ENCODE data around the gene GPX6. TPM values are rescaled to one million over a fixed set of nuclear protein-coding genes. Genes with fewer than 3 reads are reported as not detected.

Gene GPX6
- total RNA-seq, 4 donors from 2014 or later = not detected

DNA sequence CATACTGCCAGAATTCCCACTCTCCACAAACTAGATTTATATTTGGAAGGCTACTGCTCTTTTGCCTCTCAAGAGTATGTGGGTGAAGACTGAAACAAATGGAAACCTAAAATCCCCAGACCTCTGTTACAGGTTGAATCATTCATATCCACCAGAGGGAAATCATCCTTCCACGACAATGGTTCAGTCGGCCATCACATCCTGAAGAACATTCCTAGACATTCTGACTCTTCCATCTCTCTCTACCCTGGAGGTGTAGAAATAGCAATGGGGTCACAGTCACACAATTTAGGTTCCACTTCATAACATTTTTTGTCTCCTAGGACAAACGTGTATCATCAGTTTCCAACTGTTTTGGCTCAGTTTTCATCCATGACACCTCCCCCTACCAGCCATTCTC, 18.7 kb upstream of the GPX6 start:
- H3K36me3 ChIP-seq = no peaks in the 10 kb centered on the region
- H3K9me3 ChIP-seq = no peaks in the 10 kb centered on the region
- no peak for TF ChIP-seq POLR2A (IDR thresholded peaks at IDR 0.05)
- TF ChIP-seq, protein P1, sequence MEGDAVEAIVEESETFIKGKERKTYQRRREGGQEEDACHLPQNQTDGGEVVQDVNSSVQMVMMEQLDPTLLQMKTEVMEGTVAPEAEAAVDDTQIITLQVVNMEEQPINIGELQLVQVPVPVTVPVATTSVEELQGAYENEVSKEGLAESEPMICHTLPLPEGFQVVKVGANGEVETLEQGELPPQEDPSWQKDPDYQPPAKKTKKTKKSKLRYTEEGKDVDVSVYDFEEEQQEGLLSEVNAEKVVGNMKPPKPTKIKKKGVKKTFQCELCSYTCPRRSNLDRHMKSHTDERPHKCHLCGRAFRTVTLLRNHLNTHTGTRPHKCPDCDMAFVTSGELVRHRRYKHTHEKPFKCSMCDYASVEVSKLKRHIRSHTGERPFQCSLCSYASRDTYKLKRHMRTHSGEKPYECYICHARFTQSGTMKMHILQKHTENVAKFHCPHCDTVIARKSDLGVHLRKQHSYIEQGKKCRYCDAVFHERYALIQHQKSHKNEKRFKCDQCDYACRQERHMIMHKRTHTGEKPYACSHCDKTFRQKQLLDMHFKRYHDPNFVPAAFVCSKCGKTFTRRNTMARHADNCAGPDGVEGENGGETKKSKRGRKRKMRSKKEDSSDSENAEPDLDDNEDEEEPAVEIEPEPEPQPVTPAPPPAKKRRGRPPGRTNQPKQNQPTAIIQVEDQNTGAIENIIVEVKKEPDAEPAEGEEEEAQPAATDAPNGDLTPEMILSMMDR (IDR thresholded peaks at IDR 0.05) = no peak
- intact Hi-C loops (cut with DNase I) = no loop called here
- no peak overlapping the region for H3K27ac ChIP-seq
- no peak overlapping the region for H3K4me3 ChIP-seq (replicated peaks in 1 of 3)
- WGBS, 2 donors = 64 to 66% methylated on average over 3 of the region's 3 CpGs
- H3K4me1 ChIP-seq = no peaks in the 10 kb centered on the region
- no peaks in the 10 kb centered on the region for H3K27me3 ChIP-seq
- DNase-seq = no peak

DNA sequence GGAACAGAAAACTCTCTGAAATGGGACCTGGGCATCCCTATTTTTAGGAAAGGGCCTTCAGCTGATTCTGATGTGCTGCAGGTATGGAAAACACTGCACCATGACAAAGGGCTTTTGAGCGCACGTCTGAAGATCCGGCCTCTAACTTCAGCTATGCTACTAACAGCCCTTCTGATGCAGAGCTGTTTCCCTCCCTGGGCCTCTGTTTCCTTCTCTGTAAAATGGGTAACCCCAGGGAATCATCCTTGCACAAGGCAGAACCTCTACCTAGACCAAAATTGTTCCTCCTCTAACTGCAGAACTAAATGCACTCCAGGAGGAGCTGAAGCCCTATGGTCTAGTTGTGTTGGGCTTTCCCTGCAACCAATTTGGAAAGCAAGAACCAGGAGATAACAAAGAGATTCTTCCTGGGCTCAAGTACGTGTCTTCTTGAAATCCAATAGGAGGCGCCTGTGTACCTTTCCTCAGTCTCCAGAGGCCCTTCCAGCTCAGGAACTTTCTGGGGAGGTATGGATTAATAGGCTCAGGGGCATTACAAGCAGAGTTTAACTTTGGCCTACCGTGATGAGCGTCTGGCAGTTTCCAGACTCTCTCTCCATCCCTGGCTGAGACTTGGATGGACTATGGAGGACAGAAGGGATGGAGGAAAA, 16.0 kb upstream of the GPX6 start:
- intact Hi-C loops (cut with DNase I) = no loop called here
- Histone ChIP-seq H3K36me3 (no peaks in the 10 kb centered on the region), H3K4me1 (no peaks in the 10 kb centered on the region), H3K27ac (no peak overlapping the region), H3K9me3 (no peaks in the 10 kb centered on the region), H3K27me3 (no peaks in the 10 kb centered on the region), H3K4me3 (replicated peaks in 1 of 3) (no peak overlapping the region)
- TF ChIP-seq, protein P1 (IDR thresholded peaks at IDR 0.05) = no peak
- no peak for TF ChIP-seq POLR2A (IDR thresholded peaks at IDR 0.05)
- 66 to 80% methylated on average over 7 of the region's 7 CpGs for WGBS, 2 donors
- DNase-seq = no peak

DNA sequence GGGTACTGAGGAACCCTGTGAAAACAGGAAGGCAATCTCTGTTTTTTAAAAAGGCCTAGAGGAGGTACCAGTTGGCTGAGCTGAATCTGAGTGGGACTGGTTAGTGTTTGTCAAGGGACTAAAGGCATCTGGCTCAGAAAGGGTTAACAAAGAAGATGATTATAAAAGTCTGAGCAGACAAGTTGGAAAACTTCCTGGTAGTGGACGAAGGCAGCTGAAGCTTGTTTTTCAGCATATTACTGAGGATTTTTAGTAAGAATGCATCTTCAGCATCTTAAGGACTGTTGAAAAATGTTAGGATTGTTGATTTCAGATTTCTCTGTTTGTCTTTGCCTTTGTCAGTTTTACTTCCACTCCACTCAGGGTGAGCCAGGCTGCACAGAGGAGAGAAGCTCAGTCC, 15.2 kb upstream of the GPX6 start:
- H3K9me3 ChIP-seq = no peaks in the 10 kb centered on the region
- no peaks in the 10 kb centered on the region for H3K27me3 ChIP-seq
- WGBS, 2 donors = 3 to 6% methylated on average over 1 of the region's 1 CpG
- TF ChIP-seq, protein P1 (IDR thresholded peaks at IDR 0.05) = no peak
- no peak for TF ChIP-seq POLR2A (IDR thresholded peaks at IDR 0.05)
- no peak for DNase-seq
- no peaks in the 10 kb centered on the region for H3K36me3 ChIP-seq
- no peak overlapping the region for H3K4me3 ChIP-seq (replicated peaks in 1 of 3)
- no peak overlapping the region for H3K27ac ChIP-seq
- H3K4me1 ChIP-seq = no peaks in the 10 kb centered on the region
- intact Hi-C loops (cut with DNase I) = no loop called here

DNA sequence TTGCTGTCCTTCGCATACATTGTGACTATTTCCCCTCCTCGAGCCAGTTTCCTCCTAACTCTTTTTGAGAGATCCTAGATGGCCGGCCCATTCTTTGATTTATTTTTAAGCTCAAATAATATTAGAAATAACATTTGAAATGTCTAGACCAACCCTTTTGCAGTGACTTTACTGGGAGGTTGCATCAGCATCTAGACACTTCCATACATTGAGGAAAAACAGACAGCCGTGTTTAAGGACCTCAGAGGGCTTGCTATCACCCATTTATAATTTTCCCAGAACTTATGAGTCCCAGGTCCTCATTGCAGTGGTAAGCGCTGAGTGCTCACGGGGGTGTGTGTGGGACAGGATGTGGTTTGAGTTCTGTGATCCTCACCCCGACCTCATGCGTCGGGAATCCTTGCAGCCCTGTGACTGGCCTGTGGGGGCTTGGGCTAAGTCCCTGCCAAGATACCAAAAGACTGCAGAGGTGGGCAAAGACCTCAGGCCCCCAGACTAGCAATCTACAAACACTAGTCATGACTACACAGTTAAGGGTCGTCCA, 10.0 kb upstream of the GPX6 start, which contains the start of gene GPX5:
Gene GPX5 (plus strand): TSS at position 386 of the 544 bp plus-strand sequence. CDS start 133 bp downstream, at position 519.
- intact Hi-C loops (cut with DNase I) = no loop called here
- Histone ChIP-seq H3K4me3 (replicated peaks in 1 of 3) (no peak within 1 kb of the TSS), H3K4me1 (no peaks in the 10 kb centered on the region), H3K27ac (no peak within 1 kb of the TSS), H3K27me3 (no peaks in the 10 kb centered on the region), H3K36me3 (no peaks in the 10 kb centered on the region), H3K9me3 (no peaks in the 10 kb centered on the region)
- WGBS, 2 donors = 68 to 69% methylated on average over 10 of the region's 10 CpGs
- DNase-seq = no peak
- TF ChIP-seq POLR2A (IDR thresholded peaks at IDR 0.05) = no peak
- TF ChIP-seq, protein P1 (IDR thresholded peaks at IDR 0.05) = no peak

DNA sequence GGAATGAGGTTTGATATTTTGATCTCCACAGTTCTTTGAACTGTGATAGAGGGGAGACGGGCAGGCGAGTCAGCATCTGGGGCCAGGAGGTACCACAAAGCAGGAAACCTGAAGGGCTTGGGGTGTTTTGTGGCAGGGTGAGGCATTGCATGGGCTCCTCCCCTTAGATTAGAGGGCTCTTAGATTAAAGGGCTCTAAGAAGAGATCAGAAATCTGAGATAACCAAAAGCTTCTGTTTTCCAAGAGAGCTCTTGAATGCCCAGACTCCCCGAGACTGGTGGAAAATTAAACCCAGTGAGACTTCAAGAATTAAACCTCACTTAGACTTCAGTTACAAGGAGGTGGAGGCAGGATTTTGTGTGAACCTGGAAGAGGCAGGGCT, 7.6 kb upstream of the GPX6 start:
- intact Hi-C loops (cut with DNase I) = no loop called here

More for the DNA sequence above, 7.6 kb upstream of the GPX6 start:
- H3K4me1 ChIP-seq = no peaks in the 10 kb centered on the region
- WGBS, 2 donors = 22 to 44% methylated on average over 3 of the region's 3 CpGs
- no peak for DNase-seq
- no peak overlapping the region for H3K27ac ChIP-seq
- H3K36me3 ChIP-seq = no peaks in the 10 kb centered on the region
- H3K27me3 ChIP-seq = no peaks in the 10 kb centered on the region
- TF ChIP-seq, protein P1 (IDR thresholded peaks at IDR 0.05) = no peak
- TF ChIP-seq POLR2A (IDR thresholded peaks at IDR 0.05) = no peak
- no peaks in the 10 kb centered on the region for H3K9me3 ChIP-seq
- no peak overlapping the region for H3K4me3 ChIP-seq (replicated peaks in 1 of 3)

Data from thyroid gland (tissue), 4 donors.